ENCODE results near the gene FAM174B.

Gene FAM174B

DNA sequence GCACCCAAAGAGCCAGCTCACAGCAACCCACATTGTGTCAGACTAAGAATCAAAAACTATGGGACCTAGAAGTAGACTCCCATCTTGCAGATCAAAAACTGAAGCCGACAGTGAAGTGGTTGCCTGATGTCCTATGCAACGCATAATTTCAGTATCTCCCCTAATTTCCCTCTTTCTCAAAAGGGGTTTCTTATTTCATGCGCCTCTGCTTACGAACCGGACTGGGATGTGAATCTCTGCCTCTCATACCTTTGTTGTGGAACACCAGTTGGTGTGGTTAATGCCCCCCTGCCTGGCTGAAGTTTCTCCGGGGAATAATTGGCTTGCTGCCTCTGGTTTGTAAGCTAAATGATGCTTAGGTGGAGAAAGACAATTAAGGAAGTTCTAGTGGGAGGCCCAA, 514 bp upstream of the FAM174B start:
- no peak for DNase-seq (ENCODE audit: low spot score)
- TF ChIP-seq, protein P1, sequence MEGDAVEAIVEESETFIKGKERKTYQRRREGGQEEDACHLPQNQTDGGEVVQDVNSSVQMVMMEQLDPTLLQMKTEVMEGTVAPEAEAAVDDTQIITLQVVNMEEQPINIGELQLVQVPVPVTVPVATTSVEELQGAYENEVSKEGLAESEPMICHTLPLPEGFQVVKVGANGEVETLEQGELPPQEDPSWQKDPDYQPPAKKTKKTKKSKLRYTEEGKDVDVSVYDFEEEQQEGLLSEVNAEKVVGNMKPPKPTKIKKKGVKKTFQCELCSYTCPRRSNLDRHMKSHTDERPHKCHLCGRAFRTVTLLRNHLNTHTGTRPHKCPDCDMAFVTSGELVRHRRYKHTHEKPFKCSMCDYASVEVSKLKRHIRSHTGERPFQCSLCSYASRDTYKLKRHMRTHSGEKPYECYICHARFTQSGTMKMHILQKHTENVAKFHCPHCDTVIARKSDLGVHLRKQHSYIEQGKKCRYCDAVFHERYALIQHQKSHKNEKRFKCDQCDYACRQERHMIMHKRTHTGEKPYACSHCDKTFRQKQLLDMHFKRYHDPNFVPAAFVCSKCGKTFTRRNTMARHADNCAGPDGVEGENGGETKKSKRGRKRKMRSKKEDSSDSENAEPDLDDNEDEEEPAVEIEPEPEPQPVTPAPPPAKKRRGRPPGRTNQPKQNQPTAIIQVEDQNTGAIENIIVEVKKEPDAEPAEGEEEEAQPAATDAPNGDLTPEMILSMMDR (IDR thresholded peaks at IDR 0.05; ENCODE audit: extremely low read depth, missing control alignments), result no peak

DNA sequence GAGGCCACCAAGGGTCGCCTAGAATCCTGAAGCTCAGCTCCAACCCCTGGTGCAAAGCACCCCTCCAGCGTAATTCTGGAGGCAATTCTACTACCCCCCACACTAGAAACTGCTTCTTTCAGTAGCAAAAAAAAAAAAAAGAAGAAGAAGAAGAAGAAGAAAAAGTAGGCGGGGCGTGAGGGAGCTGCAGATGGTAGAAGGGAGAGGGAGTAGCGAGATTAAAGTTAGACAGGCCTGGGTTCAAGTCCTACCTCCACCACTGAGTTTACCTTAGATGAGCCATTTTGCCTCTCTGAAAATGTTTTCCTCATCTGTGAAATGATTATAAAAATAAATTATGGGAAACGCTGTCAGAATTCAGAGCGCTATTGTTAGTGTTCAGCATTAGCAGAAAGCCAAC, 913 bp downstream of the FAM174B start:
- TF ChIP-seq, protein P1 (IDR thresholded peaks at IDR 0.05; ENCODE audit: extremely low read depth, missing control alignments), result no peak
- no peak for DNase-seq (ENCODE audit: low spot score)

DNA sequence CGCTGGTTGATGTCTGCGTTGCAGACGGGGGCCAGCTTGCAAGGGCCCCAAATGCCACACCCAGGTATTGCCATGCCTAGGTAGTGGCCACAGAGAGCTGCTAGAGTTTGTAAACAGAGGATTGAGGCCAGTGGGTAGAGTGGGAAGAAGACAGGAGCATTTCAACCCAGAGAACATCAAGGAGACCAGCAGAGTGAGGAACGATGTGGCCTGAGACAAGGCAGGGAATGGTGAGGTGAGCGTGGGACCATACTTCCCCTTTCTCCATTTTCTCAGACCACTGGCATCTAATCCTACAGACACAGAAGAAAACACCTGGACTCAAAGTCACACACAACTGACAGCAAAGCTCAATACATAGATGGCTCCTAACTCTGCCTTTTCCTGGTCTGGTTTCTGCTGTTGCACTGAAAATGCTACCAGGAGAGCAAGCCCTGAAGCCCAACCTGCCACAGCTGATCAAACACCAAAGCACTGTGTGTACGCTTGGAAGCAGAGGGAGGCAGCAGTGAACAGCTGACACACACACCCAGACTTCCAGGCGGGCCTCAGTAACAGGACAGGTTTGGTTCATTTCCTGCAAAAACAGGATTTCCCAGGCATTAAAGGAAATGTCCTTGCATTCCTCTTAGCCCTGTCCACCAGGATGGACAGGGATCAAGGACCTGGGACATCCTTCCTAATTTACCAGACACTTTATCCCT, 1.6 kb downstream of the FAM174B start:
- DNase-seq (ENCODE audit: low spot score), result peak; percentile 63

DNA sequence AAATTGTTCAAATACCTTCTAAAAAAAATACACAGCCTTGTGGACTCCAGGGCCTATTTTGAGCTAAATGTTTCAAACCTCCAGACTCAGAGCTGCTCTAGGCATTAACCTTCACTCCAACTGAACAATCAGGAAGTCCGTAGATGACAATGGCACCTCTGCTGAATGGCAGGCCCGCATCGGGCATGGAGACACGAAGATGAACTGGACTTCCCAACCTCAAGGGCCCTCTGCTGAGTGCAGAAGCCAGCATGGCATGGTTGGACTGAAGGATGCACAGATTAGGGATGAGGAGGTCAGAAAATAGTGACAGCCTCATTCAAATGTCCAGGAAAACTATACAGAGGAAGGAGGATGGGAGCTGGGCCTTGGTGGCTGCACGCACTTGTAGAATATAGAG, 2.2 kb downstream of the FAM174B start:
- TF ChIP-seq, protein P1 (IDR thresholded peaks at IDR 0.05; ENCODE audit: extremely low read depth, missing control alignments), result no peak
- no peak for DNase-seq (ENCODE audit: low spot score)

More for the DNA sequence above, 1.6 kb downstream of the FAM174B start:
- TF ChIP-seq, protein P1 (IDR thresholded peaks at IDR 0.05; ENCODE audit: extremely low read depth, missing control alignments), result no peak

DNA sequence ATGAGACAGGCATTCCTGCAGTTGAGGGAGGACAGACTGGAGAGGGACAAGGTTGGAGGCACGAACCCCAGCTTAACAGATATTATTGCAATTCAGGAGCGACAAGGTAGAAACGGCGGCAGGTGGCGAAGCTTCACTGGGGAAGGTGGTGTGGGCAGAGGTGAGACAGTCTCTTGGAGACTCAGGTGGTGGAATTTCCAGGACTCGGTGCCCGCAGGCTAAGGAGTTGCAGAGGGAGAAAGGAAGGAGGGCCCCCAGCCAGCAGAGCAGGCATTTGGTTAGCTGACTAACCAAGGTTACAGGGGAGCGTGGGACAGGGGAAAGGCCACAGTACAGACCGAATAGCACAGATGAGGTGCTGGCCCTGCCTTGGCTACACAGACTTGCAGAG, 3.0 kb downstream of the FAM174B start:
- no peak for DNase-seq (ENCODE audit: low spot score)
- TF ChIP-seq, protein P1 (IDR thresholded peaks at IDR 0.05; ENCODE audit: extremely low read depth, missing control alignments), result no peak

DNA sequence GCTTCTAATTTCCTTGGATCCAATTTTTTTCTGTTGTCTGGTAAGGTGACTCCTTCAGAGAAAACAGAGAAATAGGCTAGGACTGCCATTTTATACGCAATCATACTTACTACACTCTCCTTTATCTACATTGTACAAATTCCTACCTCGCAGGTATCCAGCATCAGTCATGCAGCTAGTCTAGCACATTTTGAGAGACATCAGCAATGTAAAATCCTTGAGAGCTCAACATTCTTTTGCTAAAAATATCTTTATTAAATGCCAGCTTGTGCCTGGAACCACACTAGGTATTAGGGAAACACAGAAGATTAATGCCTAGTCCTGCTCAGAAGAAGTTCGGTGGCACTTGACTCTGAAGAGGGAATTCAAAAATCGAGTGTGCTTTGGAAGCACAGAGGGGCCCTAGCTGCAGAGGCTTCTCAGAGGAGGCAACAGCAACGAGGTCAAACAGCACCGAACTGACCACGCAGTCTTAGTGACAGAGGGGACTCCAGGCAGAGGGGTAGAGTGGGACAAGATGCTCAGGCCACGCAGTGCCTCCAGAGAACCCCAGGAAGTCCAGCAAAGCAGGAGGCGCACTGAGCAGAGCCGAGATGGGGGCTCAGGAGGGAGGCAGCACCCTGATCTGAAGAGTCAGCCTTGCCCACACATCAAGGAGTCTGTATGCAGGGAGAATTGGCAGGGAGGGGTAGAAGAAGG, 3.5 kb downstream of the FAM174B start:
- TF ChIP-seq, protein P1 (IDR thresholded peaks at IDR 0.05; ENCODE audit: extremely low read depth, missing control alignments), result no peak
- DNase-seq (ENCODE audit: low spot score), result no peak

DNA sequence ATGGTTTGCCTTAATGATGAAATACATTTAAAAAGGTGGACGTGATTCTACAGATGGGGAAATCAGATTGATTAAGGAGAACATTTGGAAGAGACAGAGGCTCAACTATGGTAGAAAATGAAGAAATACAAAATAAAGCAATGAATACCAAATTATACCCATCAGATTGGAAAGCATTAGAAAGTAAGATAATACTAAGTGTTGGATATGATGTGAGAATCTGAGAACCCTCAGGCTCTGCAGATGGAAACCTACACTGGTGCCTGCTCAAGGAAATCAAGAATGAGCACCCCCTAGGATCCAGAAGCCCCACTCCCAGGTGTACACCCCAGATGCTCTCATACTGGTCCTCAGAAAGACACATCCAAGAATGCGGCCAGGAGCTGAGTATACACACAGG, 4.6 kb downstream of the FAM174B start:
- TF ChIP-seq, protein P1 (IDR thresholded peaks at IDR 0.05; ENCODE audit: extremely low read depth, missing control alignments), result no peak
- no peak for DNase-seq (ENCODE audit: low spot score)

All from GM20000 (cell line).